GM18861 (cell line): ENCODE results near the gene GPS1.

Experiments
- ATAC-seq: cut with Tn5 transposase; IDR thresholded peaks from one replicate; pipeline ENCODE4 v1.9.1; 2021; ENCODE audit not compliant: unreplicated experiment

Gene GPS1

DNA sequence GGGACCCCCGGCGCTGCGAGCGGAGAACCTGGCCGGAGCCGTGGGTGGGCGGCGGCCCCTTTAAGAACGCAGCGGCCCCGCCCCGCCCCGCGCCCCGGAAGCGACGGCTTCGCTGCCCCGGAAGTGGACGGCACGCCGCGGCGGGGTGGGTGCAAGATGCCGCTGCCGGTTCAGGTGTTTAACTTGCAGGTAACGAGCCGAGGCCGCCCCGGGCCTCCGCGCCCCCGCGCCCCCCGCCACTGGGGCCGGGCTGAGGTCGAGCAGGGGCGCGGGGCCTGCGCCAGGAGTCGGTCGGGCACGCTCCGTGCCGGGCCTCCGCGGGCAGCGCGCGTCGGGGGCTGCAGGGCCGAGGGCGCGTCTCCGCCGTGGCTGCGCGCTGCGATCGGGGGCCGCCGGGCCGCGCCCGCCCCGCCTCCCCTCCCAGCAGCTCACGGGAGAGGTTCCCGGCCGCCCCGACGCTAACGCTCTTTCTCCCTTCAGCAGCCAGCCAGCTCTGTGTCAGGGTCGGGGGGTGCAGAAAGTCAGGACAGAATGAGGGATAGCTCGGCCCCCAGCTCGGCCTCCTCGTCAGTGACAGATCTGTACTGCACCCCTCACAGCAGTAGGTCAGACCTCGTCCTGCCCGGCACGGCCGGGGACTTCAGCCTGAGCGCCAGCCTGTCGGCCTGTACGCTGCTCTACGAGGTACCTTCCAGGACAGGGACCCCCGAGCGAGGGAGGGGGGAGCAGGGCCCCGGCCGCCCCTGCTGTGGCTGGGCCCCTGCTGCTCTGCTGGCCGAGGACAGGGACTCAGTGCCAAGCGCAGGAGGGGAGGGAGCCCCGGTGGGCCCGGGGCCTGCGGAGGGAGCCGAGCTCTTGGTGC, at the start of gene GPS1, which contains the start of gene RFNG:
Gene GPS1 (plus strand): TSS at position 123 of the 862 bp plus-strand sequence. CDS start 34 bp downstream, at position 157.
Gene RFNG (minus strand): TSS at position 36 of the 862 bp plus-strand sequence. CDS start 45 bp downstream, outside the sequence.
- no peak for ATAC-seq

GRCh38 chr17:82003411-82004381, 48.0 kb upstream of the GPS1 start:
- no peak for ATAC-seq

DNA sequence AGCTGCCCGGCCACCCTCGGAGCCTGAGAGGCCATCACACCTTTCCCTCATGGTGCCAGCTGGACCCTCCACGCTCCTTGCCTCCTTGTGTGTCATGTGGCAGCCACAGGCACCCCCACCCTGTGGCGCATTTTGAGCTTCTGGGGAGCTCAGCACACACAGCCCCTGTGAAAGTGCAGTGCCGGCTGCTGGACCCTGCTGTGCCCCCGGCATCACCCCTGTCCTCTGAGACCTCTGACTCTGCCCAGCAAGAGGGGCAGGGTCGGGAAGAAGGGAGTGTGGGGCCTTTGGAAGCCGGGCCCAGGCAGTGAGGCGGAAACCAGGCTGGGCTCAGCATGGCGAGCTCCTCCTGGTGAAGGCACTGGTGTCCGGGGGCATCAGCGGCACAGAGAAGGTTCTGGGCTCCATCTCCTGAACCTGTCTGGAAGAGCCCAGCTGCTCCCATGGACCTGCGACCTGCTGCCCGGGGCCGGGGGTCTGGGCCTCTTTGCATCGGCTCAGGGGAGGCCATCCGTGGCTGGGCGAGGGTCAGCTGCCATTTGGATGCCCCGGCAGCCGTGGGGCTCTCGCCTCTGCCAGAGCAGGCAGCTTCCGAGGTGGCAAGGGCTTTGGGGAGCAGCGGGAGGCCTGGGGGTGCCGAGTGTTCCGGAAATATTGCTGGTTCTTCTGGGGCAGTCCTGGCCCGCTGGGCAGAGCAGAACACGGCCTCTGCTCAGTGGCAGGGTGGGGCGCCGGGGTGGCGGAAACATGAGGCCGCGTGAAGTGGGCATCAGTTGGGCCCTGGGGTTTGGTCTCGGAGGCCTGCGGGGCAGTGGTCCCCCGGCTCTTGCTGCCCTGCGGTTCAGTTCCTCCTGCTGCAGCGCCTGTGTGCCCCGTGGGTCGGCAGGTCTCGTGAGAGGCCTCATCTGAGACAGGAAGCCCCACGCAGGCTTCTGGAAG, 46.9 kb upstream of the GPS1 start:
- ATAC-seq = no peak

DNA sequence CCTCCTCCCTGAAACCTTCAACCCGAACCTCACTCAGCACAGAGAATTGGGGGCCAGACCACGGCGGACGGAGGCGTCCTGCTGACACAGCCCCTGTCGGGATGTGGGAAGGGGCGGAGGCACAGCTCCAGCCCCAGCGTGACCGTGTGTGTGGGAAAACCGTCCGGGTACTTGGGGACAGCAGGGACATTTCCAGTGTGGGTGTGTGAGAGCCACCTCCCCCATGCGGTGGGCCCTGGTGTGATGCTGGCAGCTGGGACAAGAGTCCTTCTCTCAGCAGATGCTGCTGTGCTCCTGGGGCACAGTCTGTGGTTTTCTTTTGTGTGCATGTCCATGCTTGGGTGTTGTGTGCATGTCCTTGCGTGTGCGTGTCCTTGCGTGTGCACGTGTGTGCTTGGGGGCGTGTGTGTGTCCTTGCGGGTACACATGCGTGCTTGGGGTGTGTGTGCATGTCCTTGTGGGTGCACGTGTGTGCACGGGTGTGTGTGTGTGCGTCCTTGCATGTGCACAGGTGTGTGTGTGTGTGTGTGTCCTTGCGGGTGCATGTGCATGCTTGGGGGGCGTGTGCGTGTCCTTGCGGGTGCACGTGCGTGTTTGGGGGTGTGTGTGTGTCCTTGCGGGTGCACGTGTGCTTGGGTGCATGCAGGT, 45.9 kb upstream of the GPS1 start:
- no peak for ATAC-seq

- ATAC-seq = no peak
Measured at GRCh38 chr17:82006468-82007227, 45.0 kb upstream of the GPS1 start.

DNA sequence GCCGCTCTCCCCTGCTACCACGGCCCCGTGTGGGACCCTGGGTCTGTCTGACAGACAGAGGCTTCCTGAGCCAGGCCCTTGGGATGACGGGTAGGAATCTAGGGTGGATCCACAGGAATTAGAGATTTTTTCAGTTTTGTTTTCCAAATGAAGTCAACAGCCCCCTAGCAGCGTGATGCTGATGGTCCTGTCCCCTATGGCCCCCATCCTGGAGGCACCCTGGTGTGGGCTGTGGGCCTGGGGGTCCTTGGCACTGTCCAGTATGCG, 44.5 kb upstream of the GPS1 start:
- no peak for ATAC-seq

DNA sequence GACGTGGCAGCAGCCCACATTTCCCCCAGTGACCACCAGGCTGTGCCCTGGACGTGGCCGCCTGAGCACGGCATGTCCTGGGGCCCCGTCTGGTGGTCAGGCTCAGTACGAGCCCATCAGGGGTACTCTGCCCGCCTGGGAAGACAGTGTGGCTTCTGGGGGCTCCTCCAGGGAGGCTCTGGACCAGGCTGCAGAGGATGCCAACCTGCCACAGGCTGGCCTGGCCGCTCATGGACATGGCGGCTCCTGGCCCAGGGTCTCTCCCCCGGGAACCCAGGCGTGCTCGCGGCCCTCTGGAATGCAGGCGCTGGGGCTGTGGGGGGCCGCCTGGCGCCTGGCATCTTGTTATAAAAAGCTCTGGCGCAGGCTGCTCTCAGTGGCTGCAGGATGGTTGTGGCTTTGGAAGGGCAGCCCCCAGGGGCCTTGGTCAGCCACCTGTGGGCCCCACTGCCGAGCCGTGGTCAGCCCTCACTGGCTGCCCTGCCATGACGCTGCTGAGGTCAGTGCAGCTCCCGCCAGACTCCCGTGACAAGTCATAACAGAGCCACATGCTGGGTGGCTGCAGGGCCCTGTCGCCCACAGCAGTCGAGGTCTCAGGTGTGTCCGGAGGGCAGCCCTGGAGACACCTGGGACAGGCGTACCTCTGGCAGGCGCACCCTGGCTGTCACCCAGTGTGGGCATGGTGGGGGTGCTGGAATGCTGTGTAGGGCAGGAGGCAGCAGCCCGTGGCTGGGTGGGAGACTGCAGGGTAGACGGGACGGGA, 44.0 kb upstream of the GPS1 start:
- ATAC-seq = no peak

GRCh38 chr17:82008258-82008940, 43.3 kb upstream of the GPS1 start:
- ATAC-seq = no peak

DNA sequence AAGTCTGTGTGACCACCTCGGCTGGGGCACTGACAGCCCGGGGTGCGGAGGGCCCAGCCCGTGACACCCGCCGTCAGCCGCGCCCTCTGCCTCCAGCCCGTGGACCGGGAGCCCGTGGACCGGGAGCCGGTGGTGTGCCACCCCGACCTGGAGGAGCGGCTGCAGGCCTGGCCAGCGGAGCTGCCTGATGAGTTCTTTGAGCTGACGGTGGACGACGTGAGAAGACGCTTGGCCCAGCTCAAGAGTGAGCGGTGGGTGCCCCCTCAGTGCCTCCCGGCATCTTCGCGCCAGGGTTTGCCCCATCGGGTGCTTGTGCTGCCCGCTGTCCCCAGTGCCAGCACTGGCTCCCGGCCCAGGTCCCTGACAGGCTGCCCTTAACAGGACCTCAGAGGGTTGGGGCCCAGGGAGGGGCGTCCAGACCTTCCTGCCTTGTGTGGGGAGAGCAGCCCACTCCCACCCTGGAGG, 42.7 kb upstream of the GPS1 start:
- ATAC-seq = no peak

DNA sequence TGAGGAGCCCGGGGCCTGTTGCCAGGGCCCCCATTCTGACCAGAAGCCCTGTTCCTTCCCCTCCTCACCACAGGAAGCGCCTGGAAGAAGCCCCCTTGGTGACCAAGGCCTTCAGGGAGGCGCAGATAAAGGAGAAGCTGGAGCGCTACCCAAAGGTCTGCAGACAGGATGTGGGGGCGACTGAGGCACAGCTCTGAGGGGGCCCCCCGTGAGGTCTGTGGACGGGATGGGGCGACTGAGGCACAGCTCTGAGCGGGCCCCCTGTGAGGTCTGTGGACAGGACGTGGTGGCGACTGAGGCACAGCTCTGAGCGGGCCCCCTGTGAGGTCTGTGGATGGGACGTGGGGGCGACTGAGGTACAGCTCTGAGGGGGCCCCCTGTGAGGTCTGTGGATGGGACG, 42.3 kb upstream of the GPS1 start:
- no peak for ATAC-seq

DNA sequence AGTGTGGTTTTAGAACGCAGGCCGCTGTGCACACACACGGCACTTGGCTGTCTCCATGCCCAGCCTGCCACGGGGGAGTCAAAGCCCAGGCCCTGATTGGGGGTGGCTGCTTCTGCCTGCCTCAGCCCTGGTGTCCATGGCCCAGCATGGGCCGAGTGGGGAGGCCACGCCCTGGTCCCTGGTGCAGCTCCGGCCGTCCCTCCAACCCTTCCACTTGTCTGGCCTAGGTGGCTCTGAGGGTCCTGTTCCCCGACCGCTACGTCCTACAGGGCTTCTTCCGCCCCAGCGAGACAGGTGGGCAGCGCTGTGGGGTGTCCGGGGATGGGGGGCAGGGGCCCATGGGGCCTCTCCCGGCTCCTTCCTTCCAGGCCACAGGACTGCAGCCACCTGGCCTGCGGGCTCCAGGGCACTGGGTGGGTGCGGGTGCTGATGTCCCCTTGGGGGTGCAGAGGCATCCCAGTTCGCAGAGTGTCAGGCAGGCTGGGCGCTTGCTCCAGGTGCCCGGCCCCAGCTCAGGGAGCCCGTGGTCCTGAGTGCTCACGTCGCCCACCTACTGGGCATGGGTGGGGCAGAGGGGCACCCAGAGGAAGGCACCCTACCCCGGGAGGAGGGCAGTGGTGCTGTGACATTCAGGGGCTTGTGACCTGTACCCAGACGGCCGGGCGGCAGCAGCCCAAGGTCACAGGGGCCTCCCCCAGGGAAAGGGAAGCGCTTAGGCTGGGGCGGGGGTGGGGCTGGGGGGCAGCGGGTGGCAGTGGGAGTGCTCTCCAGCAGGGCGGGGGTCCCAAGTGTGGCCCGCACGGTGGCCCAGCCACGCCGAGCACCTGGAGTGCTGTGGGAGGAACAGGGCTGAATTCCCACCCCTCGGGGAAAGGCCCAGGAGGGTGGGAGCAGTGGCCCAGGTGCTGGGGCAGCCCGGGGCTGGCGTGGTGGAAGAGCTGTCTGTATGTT, 40.8 kb upstream of the GPS1 start:
- no peak for ATAC-seq

DNA sequence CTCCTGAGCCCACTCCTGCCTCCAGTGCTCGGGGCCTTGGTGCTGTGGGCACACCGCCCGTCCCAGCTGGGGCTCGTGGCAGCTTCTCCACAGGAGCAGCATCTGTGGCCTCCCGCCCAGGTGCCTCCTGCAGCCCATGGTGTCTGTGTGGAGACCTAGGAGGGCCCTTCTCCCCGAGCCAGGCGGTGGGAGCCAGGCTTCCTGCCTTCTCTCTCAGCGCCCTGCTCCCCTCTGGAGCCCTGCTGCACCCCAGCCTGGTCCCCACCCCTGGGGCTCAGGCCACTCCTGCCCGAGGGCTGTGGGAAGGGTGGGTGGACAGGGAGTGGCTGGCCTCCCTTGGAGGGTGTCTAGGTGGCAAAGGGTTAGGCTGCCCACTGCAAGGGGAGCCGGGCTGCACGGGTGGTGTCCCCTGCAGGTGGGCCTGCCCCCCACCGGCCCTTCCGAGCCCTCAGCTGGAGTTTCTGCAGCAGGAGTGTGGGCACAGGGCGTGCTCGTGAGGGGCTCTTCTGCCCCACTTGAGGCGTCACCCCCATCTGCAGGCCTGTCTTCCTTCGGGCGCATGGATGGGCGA, 40.0 kb upstream of the GPS1 start:
- no peak for ATAC-seq

GRCh38 chr17:82012261-82012639, 39.4 kb upstream of the GPS1 start:
- no peak for ATAC-seq

DNA sequence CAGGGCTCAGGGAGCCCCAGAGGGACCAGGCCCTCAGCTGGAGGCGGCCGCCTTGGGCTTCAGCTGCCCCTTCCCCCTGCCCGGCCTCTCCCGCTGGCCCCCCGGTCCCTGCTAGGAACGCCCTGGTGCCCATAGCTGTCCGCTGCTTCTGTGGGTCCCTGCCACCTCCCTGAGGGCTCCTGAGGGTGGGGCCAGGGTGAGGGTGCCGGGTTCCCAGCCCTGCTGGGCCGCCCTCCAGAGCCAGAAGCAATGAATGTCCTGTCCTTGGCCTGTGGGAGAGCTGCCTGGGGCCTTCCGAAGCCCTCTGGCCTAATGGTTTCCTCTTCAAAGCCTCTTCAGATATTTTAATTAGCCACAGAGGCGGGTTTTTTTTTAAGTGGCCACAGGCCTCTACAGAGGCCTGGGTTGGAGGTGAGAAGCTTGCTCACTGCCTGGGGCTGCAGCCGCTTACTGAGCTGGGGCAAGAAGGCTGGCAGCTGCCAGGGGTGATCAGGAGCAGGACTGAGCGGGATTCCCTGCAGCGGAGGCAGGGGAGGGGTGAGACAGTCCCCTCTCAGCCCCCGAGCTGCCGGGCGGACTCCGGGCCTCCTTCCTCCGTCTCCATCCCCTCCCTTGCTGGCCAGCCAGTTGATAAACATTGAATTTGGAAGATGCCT, 38.9 kb upstream of the GPS1 start:
- ATAC-seq = no peak

DNA sequence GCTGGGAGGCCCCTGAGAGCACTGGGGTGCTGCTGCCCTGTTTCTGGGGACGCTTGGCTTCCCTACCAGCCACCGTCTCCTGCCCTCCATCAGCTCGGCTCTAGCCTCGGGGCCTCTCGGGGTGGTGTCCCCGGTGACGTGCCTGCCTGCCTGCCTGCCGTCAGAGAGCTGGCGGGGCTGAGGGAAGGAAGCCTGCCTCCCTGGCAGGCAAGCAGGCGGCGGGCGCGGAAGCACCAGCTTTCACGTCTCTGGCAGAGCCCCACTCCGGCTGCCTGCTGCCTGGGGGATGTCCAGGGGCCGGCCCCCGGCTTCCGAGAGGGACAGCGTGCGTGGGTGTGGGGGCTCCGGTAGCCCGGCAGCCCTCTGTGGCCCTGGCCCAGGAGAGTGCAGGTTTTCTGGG, 38.4 kb upstream of the GPS1 start:
- ATAC-seq = no peak

GRCh38 chr17:82013772-82014321, 37.9 kb upstream of the GPS1 start:
- ATAC-seq = no peak
